Testis (tissue), 2 donors: ENCODE results near the gene HBEGF.

Source experiments
- POLR2A ChIP-seq: fragments of 450-650 bp; IDR thresholded peaks from one replicate; pipeline ENCODE4 v1.6.1; 2017; ENCODE audit warnings: antibody characterized with exemption, mild to moderate bottlenecking, moderate library complexity
- TF ChIP-seq, protein P1 (sequence below), 3 experiments: fragments of 450-650 bp in 2 of 3; fragments of 200-600 bp in 1 of 3; sonication (generic) in 1 of 3; IDR thresholded peaks; one replicate each; pipeline ENCODE4 v1.5.1; 2016 to 2019; ENCODE audit warnings: antibody characterized with exemption in 3 of 3, mild to moderate bottlenecking in 2 of 3, moderate library complexity in 1 of 3

GRCh38 chr5:140358738-140359310, 12.4 kb upstream of the HBEGF start:
- TF ChIP-seq, protein P1, sequence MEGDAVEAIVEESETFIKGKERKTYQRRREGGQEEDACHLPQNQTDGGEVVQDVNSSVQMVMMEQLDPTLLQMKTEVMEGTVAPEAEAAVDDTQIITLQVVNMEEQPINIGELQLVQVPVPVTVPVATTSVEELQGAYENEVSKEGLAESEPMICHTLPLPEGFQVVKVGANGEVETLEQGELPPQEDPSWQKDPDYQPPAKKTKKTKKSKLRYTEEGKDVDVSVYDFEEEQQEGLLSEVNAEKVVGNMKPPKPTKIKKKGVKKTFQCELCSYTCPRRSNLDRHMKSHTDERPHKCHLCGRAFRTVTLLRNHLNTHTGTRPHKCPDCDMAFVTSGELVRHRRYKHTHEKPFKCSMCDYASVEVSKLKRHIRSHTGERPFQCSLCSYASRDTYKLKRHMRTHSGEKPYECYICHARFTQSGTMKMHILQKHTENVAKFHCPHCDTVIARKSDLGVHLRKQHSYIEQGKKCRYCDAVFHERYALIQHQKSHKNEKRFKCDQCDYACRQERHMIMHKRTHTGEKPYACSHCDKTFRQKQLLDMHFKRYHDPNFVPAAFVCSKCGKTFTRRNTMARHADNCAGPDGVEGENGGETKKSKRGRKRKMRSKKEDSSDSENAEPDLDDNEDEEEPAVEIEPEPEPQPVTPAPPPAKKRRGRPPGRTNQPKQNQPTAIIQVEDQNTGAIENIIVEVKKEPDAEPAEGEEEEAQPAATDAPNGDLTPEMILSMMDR (IDR thresholded peaks at IDR 0.05) = peak; percentile 17 to 29 (median 26)
- no peak for TF ChIP-seq POLR2A
